Measurements from ENCODE around the gene CORO7. TPM values are rescaled to one million over a fixed set of nuclear protein-coding genes. Genes with fewer than 3 reads are reported as not detected.

The CORO7 gene
- total RNA-seq, 4 donors from 2014 or later: 5.7 to 15.3 (median 7.2) TPM

DNA sequence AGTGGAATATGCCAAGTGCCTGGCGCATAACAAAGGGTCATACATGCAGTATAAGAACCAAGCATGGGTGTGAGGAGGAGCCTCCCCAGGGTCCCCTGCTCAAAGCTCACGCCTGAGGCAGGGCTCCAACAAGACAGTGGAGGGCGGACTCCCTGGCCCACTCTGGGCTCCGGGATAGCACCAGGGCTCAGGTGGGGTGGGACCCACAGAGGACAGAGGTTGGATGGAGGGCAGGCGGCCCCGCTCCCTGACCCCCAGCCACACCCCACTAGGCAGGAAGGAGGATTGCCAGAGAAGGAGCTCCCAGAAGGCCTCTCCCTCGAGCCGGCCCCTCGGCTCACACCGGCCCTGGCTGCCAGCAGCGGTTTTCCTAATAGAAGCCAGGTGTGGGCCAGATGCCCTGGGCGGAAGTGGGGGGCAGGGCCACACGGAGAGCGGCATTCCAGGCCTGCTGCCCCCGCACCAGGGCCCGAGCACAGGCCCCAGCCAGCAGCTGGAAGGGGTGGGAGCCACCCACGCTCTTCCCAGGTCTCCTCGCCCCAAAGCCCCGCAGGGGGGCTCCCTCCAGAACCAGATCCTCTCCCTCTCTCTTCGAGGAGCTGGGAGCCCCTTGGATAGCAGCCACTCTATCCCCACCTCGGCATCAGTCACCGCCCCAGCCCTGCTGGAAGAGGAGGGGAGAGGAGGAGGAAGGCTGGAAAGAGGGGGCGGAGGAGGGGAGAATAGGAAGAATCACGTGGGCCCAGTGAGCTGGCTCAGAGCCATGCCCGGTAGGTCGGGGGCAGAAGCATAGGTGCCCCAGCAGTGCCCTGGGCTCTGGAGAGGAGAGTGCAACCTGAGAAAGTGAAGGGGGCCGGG is 23.8 kb downstream of the CORO7 start:
- Histone ChIP-seq H3K4me1 (peaks cover 0 to 3% of the 10 kb centered on the region in 2 donors), H3K9me3 (no peaks in the 10 kb centered on the region), H3K27ac (peak overlapping the region; percentile 8 to 52 (median 32)), H3K4me3 (no peak overlapping the region), H3K27me3 (no peaks in the 10 kb centered on the region), H3K36me3 (peaks cover 0 to 6% of the 10 kb centered on the region in 2 donors)
- DNase-seq: no peak
- ATAC-seq: no peak
- TF ChIP-seq, protein P1, sequence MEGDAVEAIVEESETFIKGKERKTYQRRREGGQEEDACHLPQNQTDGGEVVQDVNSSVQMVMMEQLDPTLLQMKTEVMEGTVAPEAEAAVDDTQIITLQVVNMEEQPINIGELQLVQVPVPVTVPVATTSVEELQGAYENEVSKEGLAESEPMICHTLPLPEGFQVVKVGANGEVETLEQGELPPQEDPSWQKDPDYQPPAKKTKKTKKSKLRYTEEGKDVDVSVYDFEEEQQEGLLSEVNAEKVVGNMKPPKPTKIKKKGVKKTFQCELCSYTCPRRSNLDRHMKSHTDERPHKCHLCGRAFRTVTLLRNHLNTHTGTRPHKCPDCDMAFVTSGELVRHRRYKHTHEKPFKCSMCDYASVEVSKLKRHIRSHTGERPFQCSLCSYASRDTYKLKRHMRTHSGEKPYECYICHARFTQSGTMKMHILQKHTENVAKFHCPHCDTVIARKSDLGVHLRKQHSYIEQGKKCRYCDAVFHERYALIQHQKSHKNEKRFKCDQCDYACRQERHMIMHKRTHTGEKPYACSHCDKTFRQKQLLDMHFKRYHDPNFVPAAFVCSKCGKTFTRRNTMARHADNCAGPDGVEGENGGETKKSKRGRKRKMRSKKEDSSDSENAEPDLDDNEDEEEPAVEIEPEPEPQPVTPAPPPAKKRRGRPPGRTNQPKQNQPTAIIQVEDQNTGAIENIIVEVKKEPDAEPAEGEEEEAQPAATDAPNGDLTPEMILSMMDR (IDR thresholded peaks at IDR 0.05 in 4 of 5, conservative IDR thresholded peaks at IDR 0.05 in 1 of 5): no peak
- no peak for TF ChIP-seq POLR2A (IDR thresholded peaks at IDR 0.05)
- in situ Hi-C loops (cut with MboI; ENCODE audit: low sequenced_read_pairs in 4 of 4): no loop called here
- intact Hi-C loops (cut with DNase I; ENCODE audit: low total_unique reads): no loop called here

DNA sequence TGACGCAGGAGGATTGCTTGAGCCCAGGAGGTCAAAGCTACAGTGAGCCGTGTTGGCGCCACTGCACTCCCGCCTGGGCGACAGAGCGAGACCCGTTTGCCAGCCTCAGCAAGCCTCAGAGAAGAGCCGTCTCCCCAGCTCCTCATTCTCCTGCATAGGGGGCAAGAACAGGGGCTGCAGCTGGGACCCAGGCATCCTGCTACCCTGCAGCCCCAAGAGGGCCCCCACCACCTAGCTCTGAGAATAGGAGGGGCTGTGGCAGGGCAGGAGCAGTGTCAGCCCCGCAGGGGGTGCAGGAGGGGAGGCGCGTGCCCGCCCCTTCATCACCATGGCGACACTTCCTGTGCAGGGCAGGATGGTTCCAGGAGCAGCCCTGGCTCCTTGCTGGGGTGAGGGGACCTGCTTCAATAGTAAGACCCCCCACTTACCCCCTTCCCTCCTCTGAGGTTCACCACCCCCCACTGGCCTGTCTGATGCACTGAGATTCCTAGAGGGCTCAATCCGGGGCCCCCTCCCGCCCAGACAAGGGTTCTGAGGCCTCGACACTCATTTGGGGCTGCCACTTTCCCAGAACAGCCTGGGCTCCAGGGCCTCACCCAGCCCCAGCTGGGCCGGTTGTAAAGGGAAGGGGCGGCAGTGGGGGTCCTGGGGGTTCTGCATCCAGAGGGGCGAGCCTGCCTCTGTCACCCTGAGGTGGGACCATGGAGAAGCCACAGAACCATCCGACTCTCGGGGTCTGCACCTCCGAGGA is 24.6 kb downstream of the CORO7 start:
- Histone ChIP-seq H3K4me3 (no peak overlapping the region), H3K4me1 (peaks cover 0 to 3% of the 10 kb centered on the region in 2 donors), H3K27me3 (no peaks in the 10 kb centered on the region), H3K36me3 (peaks cover 0 to 6% of the 10 kb centered on the region in 2 donors), H3K9me3 (no peaks in the 10 kb centered on the region), H3K27ac (peak overlapping the region in 2 of 4 donors; percentile 8 to 52)
- DNase-seq (no peak), ATAC-seq (no peak)
- intact Hi-C loops (cut with DNase I; ENCODE audit: low total_unique reads): no loop called here
- no peak for TF ChIP-seq POLR2A (IDR thresholded peaks at IDR 0.05)
- TF ChIP-seq, protein P1 (IDR thresholded peaks at IDR 0.05 in 4 of 5, conservative IDR thresholded peaks at IDR 0.05 in 1 of 5): no peak
- in situ Hi-C loops (cut with MboI; ENCODE audit: low sequenced_read_pairs in 4 of 4): no loop called here

DNA sequence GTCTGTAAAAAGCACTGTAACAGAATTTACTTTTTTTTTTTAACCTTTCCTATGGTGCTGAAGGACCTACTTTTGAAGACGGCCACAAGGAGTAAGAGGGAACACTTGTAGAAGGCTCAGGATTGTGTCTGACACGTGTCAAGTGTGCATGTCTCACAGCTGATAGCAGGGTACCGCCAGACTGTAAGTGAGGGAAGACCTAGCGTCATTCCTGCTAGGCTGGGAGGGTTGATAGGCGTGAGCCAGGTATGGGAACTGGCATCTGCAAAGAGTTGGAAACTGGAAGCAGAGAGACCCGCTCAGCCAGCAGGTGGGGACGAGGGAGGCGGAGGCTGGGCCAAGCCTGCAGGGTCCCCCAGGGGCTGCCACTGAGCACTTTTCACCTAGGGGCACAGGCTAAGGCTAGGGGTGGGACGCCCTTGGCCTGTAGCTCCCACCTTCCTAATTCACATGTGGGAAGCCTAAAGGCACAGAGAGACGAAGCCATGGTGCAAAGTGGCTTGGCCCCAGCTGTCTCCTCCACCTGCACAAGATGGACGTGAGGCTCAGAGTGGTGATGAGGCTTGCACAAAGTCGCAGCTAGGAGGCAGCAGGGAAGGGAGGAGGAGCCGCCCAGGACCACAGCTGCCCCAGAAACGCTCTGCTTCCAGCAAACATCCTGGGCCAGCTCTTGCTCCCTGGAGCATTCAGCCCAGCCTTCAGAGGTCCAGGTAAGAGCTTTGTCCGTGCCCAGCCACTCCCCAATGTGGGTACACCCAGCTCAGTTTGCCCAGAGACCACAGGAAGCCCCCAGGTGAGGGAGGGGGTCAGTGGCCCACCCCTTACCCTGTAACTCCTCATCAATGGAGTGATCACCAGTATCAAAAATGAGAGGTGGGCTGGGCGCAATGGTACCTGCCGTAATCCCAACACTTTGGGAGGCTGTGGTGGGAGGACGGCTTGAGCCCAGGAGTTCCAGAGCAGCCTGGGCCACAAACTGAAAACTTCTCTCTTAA is 25.8 kb downstream of the CORO7 start:
- in situ Hi-C loops (cut with MboI; ENCODE audit: low sequenced_read_pairs in 4 of 4): no loop called here
- no peaks in the 10 kb centered on the region for H3K9me3 ChIP-seq
- H3K27me3 ChIP-seq: no peaks in the 10 kb centered on the region
- no peak overlapping the region for H3K4me3 ChIP-seq
- intact Hi-C loops (cut with DNase I; ENCODE audit: low total_unique reads): no loop called here
- H3K36me3 ChIP-seq: peaks cover 0 to 6% of the 10 kb centered on the region in 2 donors
- H3K4me1 ChIP-seq: peaks cover 0 to 3% of the 10 kb centered on the region in 2 donors
- H3K27ac ChIP-seq: peak overlapping the region in 2 of 4 donors; percentile 62 to 72
- no peak for TF ChIP-seq POLR2A (IDR thresholded peaks at IDR 0.05)
- TF ChIP-seq, protein P1 (IDR thresholded peaks at IDR 0.05 in 4 of 5, conservative IDR thresholded peaks at IDR 0.05 in 1 of 5): no peak
- DNase-seq (no peak), ATAC-seq (no peak)
